ENCODE measurements around the gene FAAP20. TPM values are rescaled to one million over a fixed set of nuclear protein-coding genes. Genes with fewer than 3 reads are reported as not detected.

The FAAP20 gene
- total and polyA plus RNA-seq, 2 of the 8 experiments (the other 6 are each of a cell fraction or from before 2014, with no cell fraction given): 58.4 to 99.8 TPM

DNA sequence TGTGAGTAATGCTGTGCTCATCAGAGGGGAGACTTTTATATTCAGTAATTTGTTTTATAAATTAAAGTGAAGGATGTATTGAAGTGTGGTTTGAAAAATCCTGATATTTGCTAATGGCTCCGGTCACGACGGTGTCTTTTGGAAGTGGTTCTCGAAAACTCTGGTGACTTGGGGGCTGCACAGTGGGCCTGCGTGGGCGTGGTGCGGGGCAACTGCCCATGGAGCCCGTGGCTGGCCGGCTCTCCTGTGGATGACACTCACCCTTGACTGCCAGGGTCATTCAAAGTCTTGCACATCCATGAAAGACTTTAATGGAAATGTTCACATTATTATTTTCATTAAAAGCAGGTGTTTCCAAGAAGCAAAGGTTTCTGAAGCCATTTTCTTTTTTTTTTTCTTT lies 7.7 kb downstream of the FAAP20 start:
- Histone ChIP-seq H3K14ac (ENCODE audit: insufficient read length) (no peak overlapping the region), H3K23ac (ENCODE audit: insufficient read length) (no peak overlapping the region), H2AK5ac (ENCODE audit: low read depth, low read length) (no peak overlapping the region), H3K18ac (ENCODE audit: extremely low read depth, low read length) (no peak overlapping the region), H3K4ac (replicated peaks; ENCODE audit: insufficient read length, low read depth, low read length) (no peak overlapping the region), H2BK5ac (ENCODE audit: low read depth, low read length) (no peak overlapping the region), H3K79me1 (ENCODE audit: low read depth, low read length) (no peaks in the 10 kb centered on the region; the same call in 1 of the 2 replicates), H2BK120ac (replicated peaks; ENCODE audit: low read depth, low read length) (no peak overlapping the region), H4K8ac (ENCODE audit: extremely low read depth, insufficient read depth, low read length) (no peak overlapping the region), H3K4me2 (ENCODE audit: insufficient read depth in 1 of 2, low read depth in 2 of 2, low read length in 2 of 2) (no peak overlapping the region), H4K91ac (replicated peaks; ENCODE audit: insufficient read length, low read length) (no peak overlapping the region), H3K9ac (replicated peaks in 1 of 4; ENCODE audit: extremely low read depth in 1 of 4, low read depth in 3 of 4, low read length in 3 of 4) (no peak overlapping the region), H3K23me2 (ENCODE audit: low read depth, low read length) (peaks cover 5% of the 10 kb centered on the region; the same call in 1 of the 2 replicates), H4K5ac (ENCODE audit: insufficient read length, low read depth, low read length) (no peak overlapping the region), H3K4me3 (ENCODE audit: extremely low read depth in 1 of 4, insufficient read depth in 2 of 4, low read depth in 3 of 4, low read length in 4 of 4) (no peak overlapping the region), H3K36me3 (ENCODE audit: control insufficient read depth in 2 of 4, insufficient read depth in 4 of 4, low read length in 3 of 4) (peaks cover 0 to 7% (median 4%) of the 10 kb centered on the region in 4 experiments; a peak in 4 of 8 replicates), H3K4me1 (replicated peaks in 1 of 4; ENCODE audit: control insufficient read depth in 3 of 4, insufficient read depth in 4 of 4, low read length in 3 of 4) (peaks cover 0 to 8% (median 3%) of the 10 kb centered on the region in 4 experiments; a peak in 5 of 7 replicates), H2BK12ac (ENCODE audit: low read depth, low read length) (no peak overlapping the region), H2AFZ (ENCODE audit: low read length) (no peak overlapping the region), H3K27me3 (replicated peaks in 1 of 4; ENCODE audit: control insufficient read depth in 3 of 4, extremely low read depth in 1 of 4, insufficient read depth in 3 of 4, low read length in 3 of 4) (no peaks in the 10 kb centered on the region), H2BK20ac (ENCODE audit: low read length) (no peak overlapping the region), H3K9me3 (ENCODE audit: insufficient read depth in 2 of 2, low read depth in 1 of 2, low read length in 1 of 2) (no peaks in the 10 kb centered on the region), H3K56ac (replicated peaks; ENCODE audit: insufficient read length, low read depth, low read length) (no peak overlapping the region), H2BK15ac (ENCODE audit: low read length) (no peak overlapping the region), H4K20me1 (replicated peaks in 1 of 2; ENCODE audit: control insufficient read depth in 1 of 2, insufficient read depth in 2 of 2, low read length in 2 of 2) (peaks cover 4 to 12% of the 10 kb centered on the region in 2 experiments), H3K27ac (ENCODE audit: low read depth, low read length) (no peak overlapping the region), H3K79me2 (ENCODE audit: control insufficient read depth in 1 of 2, insufficient read depth in 2 of 2, low read length in 2 of 2) (peaks cover 0 to 8% of the 10 kb centered on the region in 2 experiments; a peak in 1 of 4 replicates)
- ChIA-PET CTCF (ENCODE audit: partially characterized antibody) (interaction anchor here (0.6 to 1.6 kb wide), 3 partner anchors 13 to 314 kb away, joined by 3 to 4 read pairs (median 3); no protein-coding TSS in a partner anchor), POLR2A (ENCODE audit: partially characterized antibody) (interaction anchor here (1.8 kb wide), 2 partner anchors 8 to 11 kb away, joined by 5 read pairs; no protein-coding TSS in a partner anchor)
- FAIRE-seq (no peak), DNase-seq (ENCODE audit: low read depth in 1 of 2, low spot score in 2 of 2) (no peak)
- 98% methylated on average over 9 of the region's 9 CpGs; no CpG with 5 or more reads in 1 of the 2 experiments for WGBS, 2 experiments (ENCODE audit: extremely low coverage in 1 of 2, insufficient coverage in 1 of 2, insufficient read length in 1 of 2, insufficient replicate concordance in 2 of 2, low coverage in 1 of 2, low lambda C conversion rate in 2 of 2, missing lambda C conversion rate in 1 of 2)
- TF ChIP-seq EP300 (IDR thresholded peaks at IDR 0.05; ENCODE audit: borderline replicate concordance in 1 of 2, low read depth in 2 of 2, low read length in 2 of 2) (no peak), GTF2F1 (IDR thresholded peaks at IDR 0.05; ENCODE audit: borderline replicate concordance, low read depth, low read length) (no peak), SIX5 (IDR thresholded peaks at IDR 0.05; ENCODE audit: low read depth, low read length) (no peak), TEAD4 (IDR thresholded peaks at IDR 0.05; ENCODE audit: low read depth, low read length) (no peak), CHD1 (IDR thresholded peaks at IDR 0.05; ENCODE audit: low read depth, low read length) (no peak), BACH1 (IDR thresholded peaks at IDR 0.05; ENCODE audit: low read length) (no peak), HDAC6 (IDR thresholded peaks at IDR 0.05; ENCODE audit: low read depth, low read length) (no peak), CREB1 (IDR thresholded peaks at IDR 0.05) (no peak)
- TF ChIP-seq, protein P1, sequence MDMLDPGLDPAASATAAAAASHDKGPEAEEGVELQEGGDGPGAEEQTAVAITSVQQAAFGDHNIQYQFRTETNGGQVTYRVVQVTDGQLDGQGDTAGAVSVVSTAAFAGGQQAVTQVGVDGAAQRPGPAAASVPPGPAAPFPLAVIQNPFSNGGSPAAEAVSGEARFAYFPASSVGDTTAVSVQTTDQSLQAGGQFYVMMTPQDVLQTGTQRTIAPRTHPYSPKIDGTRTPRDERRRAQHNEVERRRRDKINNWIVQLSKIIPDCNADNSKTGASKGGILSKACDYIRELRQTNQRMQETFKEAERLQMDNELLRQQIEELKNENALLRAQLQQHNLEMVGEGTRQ (IDR thresholded peaks at IDR 0.05; ENCODE audit: low read length): no peak
- TF ChIP-seq, protein P2, sequence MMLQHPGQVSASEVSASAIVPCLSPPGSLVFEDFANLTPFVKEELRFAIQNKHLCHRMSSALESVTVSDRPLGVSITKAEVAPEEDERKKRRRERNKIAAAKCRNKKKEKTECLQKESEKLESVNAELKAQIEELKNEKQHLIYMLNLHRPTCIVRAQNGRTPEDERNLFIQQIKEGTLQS (IDR thresholded peaks at IDR 0.05; ENCODE audit: insufficient read depth, low read depth, low read length): no peak
- TF ChIP-seq, protein P3, sequence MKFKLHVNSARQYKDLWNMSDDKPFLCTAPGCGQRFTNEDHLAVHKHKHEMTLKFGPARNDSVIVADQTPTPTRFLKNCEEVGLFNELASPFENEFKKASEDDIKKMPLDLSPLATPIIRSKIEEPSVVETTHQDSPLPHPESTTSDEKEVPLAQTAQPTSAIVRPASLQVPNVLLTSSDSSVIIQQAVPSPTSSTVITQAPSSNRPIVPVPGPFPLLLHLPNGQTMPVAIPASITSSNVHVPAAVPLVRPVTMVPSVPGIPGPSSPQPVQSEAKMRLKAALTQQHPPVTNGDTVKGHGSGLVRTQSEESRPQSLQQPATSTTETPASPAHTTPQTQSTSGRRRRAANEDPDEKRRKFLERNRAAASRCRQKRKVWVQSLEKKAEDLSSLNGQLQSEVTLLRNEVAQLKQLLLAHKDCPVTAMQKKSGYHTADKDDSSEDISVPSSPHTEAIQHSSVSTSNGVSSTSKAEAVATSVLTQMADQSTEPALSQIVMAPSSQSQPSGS (IDR thresholded peaks at IDR 0.05; ENCODE audit: low read length): no peak

Measured in H1 (cell line).